ENCODE results near the gene HSP90AA1. TPM values are rescaled to one million over a fixed set of nuclear protein-coding genes. Genes with fewer than 3 reads are reported as not detected.
"Not testable (repeated sequence)": the region's sequence is repeated elsewhere in the genome, so short reads cannot be mapped to it uniquely, and the experiment has no call there.

The HSP90AA1 gene
- total RNA-seq, 2 experiments from 2014 or later, result 543 to 668 TPM

DNA sequence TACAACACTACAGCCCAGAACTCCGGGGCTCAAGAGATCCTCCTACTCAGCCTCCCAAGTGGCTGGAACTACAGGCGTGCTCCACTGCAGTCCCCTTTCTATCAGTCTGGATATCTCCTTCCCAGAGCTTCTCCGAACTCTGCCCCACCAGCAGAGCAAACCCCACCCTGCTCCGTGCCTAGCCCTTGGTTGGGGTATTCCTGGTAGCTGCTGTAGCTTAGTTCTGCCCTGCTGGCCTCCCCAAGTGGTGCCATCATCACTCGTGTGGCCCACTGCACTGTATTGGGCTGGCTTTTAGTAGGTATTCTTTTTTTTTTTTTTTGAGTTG, 9.5 kb downstream of the HSP90AA1 start:
- ATAC-seq (peak; percentile 14), DNase-seq (no peak)
- Mint-ChIP-seq H3K9me3 (ENCODE audit: low read depth) (no peaks in the 10 kb centered on the region), H3K27me3 (no peaks in the 10 kb centered on the region), H3K27ac (no peak overlapping the region), H3K4me3 (no peak overlapping the region), H3K36me3 (peaks cover 46% of the 10 kb centered on the region), H3K4me1 (peaks cover 22% of the 10 kb centered on the region)
- CTCF ChIA-PET, result interaction anchor here (1.0 kb wide), 1 partner anchor 10 kb away, joined by 4 read pairs; no protein-coding TSS in a partner anchor

- DNase-seq, result no peak
- ATAC-seq, result no peak
- Mint-ChIP-seq H3K36me3 (peaks cover 24% of the 10 kb centered on the region), H3K4me3 (no peak overlapping the region), H3K4me1 (peaks cover 10% of the 10 kb centered on the region), H3K27me3 (no peaks in the 10 kb centered on the region), H3K27ac (no peak overlapping the region), H3K9me3 (ENCODE audit: low read depth) (no peaks in the 10 kb centered on the region)
- CTCF ChIA-PET, result interaction anchor here (0.6 to 1.0 kb wide), 3 partner anchors 9 to 103 kb away, joined by 3 to 5 read pairs (median 3); no protein-coding TSS in a partner anchor
Measured at GRCh38 chr14:102075155-102075554, 11.7 kb downstream of the HSP90AA1 start.

GRCh38 chr14:102074415-102074964, 12.4 kb downstream of the HSP90AA1 start:
- Mint-ChIP-seq H3K36me3 (peaks cover 18% of the 10 kb centered on the region), H3K9me3 (ENCODE audit: low read depth) (no peaks in the 10 kb centered on the region), H3K27me3 (no peaks in the 10 kb centered on the region), H3K4me3 (no peak overlapping the region), H3K27ac (no peak overlapping the region), H3K4me1 (peaks cover 10% of the 10 kb centered on the region)
- DNase-seq (no peak), ATAC-seq (no peak)
- CTCF ChIA-PET, result interaction anchor here (0.6 to 1.1 kb wide), 4 partner anchors 10 to 102 kb away, joined by 3 to 5 read pairs (median 4); no protein-coding TSS in a partner anchor

DNA sequence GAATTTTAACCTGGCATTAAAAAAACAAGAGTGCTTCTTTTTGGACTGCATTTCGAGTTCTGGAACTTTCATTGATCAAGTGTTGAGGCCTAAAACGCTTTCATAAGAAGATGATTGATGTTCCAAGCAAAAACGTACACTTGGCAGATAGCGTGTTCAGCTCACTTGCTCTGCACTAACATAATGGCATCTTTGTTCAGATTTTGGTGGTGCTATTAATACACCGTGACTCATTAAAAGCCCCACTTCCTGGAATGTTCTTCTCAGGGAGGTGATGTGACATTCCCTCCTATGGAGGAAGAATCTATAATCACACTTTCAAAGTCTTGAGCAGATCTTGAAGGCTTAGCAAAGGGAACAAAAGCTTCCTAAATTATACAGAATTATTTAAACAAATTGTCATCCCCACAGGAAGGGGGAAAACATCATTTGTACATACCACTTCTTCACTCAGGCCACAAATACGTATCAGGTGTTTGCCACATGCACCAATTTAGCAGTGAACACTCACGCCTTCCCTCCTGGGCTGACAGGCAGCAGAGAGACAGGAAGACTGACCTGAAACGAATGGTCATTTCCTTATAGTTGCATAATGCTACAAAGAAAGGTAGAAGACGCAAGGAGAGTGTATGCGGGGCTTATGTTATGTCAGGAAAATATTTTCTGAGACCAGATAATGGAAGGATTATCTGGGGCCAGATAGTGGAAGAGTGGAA, 15.4 kb downstream of the HSP90AA1 start:
- Mint-ChIP-seq H3K9me3 (ENCODE audit: low read depth) (no peaks in the 10 kb centered on the region), H3K4me3 (no peak overlapping the region), H3K27ac (peak overlapping the region; percentile 0), H3K27me3 (no peaks in the 10 kb centered on the region), H3K4me1 (peaks cover 8% of the 10 kb centered on the region), H3K36me3 (peaks cover 6% of the 10 kb centered on the region)
- no peak for DNase-seq
- no peak for ATAC-seq
- CTCF ChIA-PET, result interaction anchor here (1.0 kb wide), 1 partner anchor 341 kb away, joined by 3 read pairs; no protein-coding TSS in a partner anchor

- Mint-ChIP-seq H3K9me3 (ENCODE audit: low read depth) (no peaks in the 10 kb centered on the region), H3K4me3 (no peak overlapping the region), H3K4me1 (peaks cover 4% of the 10 kb centered on the region), H3K27ac (no peak overlapping the region), H3K27me3 (peaks cover 5% of the 10 kb centered on the region), H3K36me3 (no peaks in the 10 kb centered on the region)
- CTCF ChIA-PET, result interaction anchor here (1.4 to 3.3 kb wide), 2 partner anchors 31 to 105 kb away, joined by 3 to 14 read pairs; no protein-coding TSS in a partner anchor
- DNase-seq, result no peak
- no peak for ATAC-seq
Measured at GRCh38 chr14:102066041-102066451, 20.8 kb downstream of the HSP90AA1 start.

- not testable (repeated sequence) for DNase-seq, H3K27me3 Mint-ChIP-seq, H3K4me1 Mint-ChIP-seq
Measured at GRCh38 chr14:102064590-102064989, 22.3 kb downstream of the HSP90AA1 start.

DNA sequence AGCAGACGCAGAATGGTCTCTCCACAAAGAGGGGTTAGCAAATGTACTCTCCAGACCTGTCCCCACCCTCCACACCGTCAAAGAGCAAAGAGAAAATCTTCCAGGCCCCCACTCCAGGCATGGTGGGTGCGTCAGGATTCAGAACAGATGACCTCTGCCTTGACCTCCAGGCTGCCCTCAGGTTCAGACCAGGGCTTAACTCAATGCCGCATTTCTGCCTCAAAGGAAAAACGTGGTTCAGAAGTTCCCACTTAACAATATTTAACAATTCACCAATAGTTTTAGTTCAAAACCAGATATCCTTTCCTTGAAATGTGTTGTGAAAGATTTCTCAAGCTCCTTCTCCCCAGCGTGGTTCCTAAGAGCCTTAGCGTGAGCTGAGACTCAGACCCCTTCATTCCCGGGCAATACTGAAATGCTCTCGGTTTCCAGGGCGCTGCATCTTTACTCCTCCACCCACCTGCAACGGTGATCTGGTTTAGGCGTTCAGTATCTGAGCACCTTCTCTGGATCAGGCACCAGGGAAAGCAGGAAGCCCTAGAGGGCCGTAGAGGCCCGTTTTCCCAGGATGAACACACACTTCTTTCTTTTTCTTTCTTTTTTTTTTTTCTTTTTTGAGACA, 22.9 kb downstream of the HSP90AA1 start:
- Mint-ChIP-seq H3K27me3 (peaks cover 7% of the 10 kb centered on the region), H3K9me3 (ENCODE audit: low read depth) (no peaks in the 10 kb centered on the region), H3K4me3 (no peak overlapping the region), H3K36me3 (no peaks in the 10 kb centered on the region), H3K4me1 (peaks cover 7% of the 10 kb centered on the region), H3K27ac (no peak overlapping the region)
- DNase-seq (no peak), ATAC-seq (no peak)
- CTCF ChIA-PET, result interaction anchor here (1.2 to 3.2 kb wide), 4 partner anchors 18 to 359 kb away, joined by 3 to 14 read pairs (median 8); no protein-coding TSS in a partner anchor

More at GRCh38 chr14:102064590-102064989, 22.3 kb downstream of the HSP90AA1 start:
- not testable (repeated sequence) for H3K36me3 Mint-ChIP-seq; H3K27ac Mint-ChIP-seq; H3K4me3 Mint-ChIP-seq; H3K9me3 Mint-ChIP-seq (ENCODE audit: low read depth); ATAC-seq
- CTCF ChIA-PET, result interaction anchor here (0.7 to 3.2 kb wide), 5 partner anchors 19 to 360 kb away, joined by 3 to 14 read pairs (median 4); no protein-coding TSS in a partner anchor

- ATAC-seq, result peak; percentile 89
Measured at GRCh38 chr14:102063109-102063807, 23.6 kb downstream of the HSP90AA1 start.

GRCh38 chr14:102058961-102059360, 27.9 kb downstream of the HSP90AA1 start:
- H3K27ac Mint-ChIP-seq, result no peak overlapping the region
- CTCF ChIA-PET, result interaction anchor here (2.0 kb wide), 1 partner anchor 38 kb away, joined by 10 read pairs; no protein-coding TSS in a partner anchor
- H3K9me3 Mint-ChIP-seq (ENCODE audit: low read depth), result no peaks in the 10 kb centered on the region

More at GRCh38 chr14:102063109-102063807, 23.6 kb downstream of the HSP90AA1 start:
- H3K4me1 Mint-ChIP-seq, result peaks cover 11% of the 10 kb centered on the region
- H3K9me3 Mint-ChIP-seq (ENCODE audit: low read depth), result no peaks in the 10 kb centered on the region
- H3K27ac Mint-ChIP-seq, result no peak overlapping the region
- H3K36me3 Mint-ChIP-seq, result no peaks in the 10 kb centered on the region
- CTCF ChIA-PET, result interaction anchor here (0.9 to 3.2 kb wide), 7 partner anchors 11 to 358 kb away, joined by 3 to 14 read pairs (median 4); no protein-coding TSS in a partner anchor
- H3K27me3 Mint-ChIP-seq, result peaks cover 7% of the 10 kb centered on the region
- DNase-seq, result peak; percentile 81
- no peak overlapping the region for H3K4me3 Mint-ChIP-seq

DNA sequence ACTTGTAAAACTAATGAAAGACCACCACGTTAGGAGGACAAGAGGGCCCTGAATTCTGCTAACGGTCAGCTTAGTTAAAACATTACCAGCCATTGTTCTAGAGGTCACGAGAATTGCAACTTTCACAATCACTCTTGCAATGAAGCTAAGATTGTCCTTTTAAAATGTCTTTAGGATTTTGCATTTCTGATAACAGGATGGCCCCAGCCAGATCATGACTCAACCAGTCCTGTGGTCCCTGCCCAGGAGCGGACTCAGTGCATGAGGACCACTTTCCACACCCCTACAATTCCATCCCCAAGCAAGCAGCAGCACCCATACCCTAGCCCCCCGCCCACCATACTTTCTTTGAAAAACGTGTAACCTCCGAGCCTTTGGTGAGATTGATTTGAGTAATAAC, 28.7 kb downstream of the HSP90AA1 start:
- H3K27me3 Mint-ChIP-seq, result peaks cover 3% of the 10 kb centered on the region
- peaks cover 25% of the 10 kb centered on the region for H3K4me1 Mint-ChIP-seq
- no peaks in the 10 kb centered on the region for H3K9me3 Mint-ChIP-seq (ENCODE audit: low read depth)
- ATAC-seq (no peak), DNase-seq (no peak)
- peaks cover 2% of the 10 kb centered on the region for H3K36me3 Mint-ChIP-seq
- CTCF ChIA-PET, result interaction anchor here (2.0 kb wide), 1 partner anchor 38 kb away, joined by 10 read pairs; no protein-coding TSS in a partner anchor
- H3K4me3 Mint-ChIP-seq, result no peak overlapping the region
- no peak overlapping the region for H3K27ac Mint-ChIP-seq

More at GRCh38 chr14:102058961-102059360, 27.9 kb downstream of the HSP90AA1 start:
- peaks cover 25% of the 10 kb centered on the region for H3K4me1 Mint-ChIP-seq
- H3K36me3 Mint-ChIP-seq, result peaks cover 2% of the 10 kb centered on the region
- ATAC-seq, result no peak
- DNase-seq, result no peak
- H3K27me3 Mint-ChIP-seq, result peaks cover 3% of the 10 kb centered on the region
- H3K4me3 Mint-ChIP-seq, result no peak overlapping the region

GRCh38 chr14:102057480-102058114, 29.2 kb downstream of the HSP90AA1 start:
- Mint-ChIP-seq H3K27ac (no peak overlapping the region), H3K36me3 (peaks cover 4% of the 10 kb centered on the region), H3K27me3 (peaks cover 3% of the 10 kb centered on the region), H3K9me3 (ENCODE audit: low read depth) (no peaks in the 10 kb centered on the region), H3K4me1 (peaks cover 25% of the 10 kb centered on the region), H3K4me3 (no peak overlapping the region)
- CTCF ChIA-PET, result interaction anchor here (2.0 kb wide), 1 partner anchor 39 kb away, joined by 10 read pairs; no protein-coding TSS in a partner anchor
- no peak for DNase-seq
- peak; percentile 55 for ATAC-seq

- no peak for DNase-seq
- Mint-ChIP-seq H3K9me3 (ENCODE audit: low read depth) (no peaks in the 10 kb centered on the region), H3K4me3 (no peak overlapping the region), H3K27ac (no peak overlapping the region), H3K36me3 (peaks cover 10% of the 10 kb centered on the region), H3K4me1 (peaks cover 22% of the 10 kb centered on the region), H3K27me3 (peaks cover 3% of the 10 kb centered on the region)
- ATAC-seq, result no peak
- CTCF ChIA-PET, result interaction anchor here (2.0 to 2.2 kb wide), 2 partner anchors 40 kb away, joined by 6 to 10 read pairs; no protein-coding TSS in a partner anchor
Measured at GRCh38 chr14:102056694-102057442, 30.0 kb downstream of the HSP90AA1 start.
